WTC11 (cell line): ENCODE data around the gene ZNF521. TPM values are rescaled to one million over a fixed set of nuclear protein-coding genes. Genes with fewer than 3 reads are reported as not detected.

Source experiments
- ATAC-seq: fragments of 200-7000 bp; cut with Tn5 transposase; 2 replicates; pipeline ENCODE4 v1.10.0; 2021; ENCODE audit warnings: mild to moderate bottlenecking, moderate library complexity
- CTCF ChIA-PET: fragments of 300-600 bp; sonication (Branson Sonifier 250); formaldehyde crosslinking; loops from one replicate; lab custom pipeline; 2021; ENCODE audit warnings: antibody characterized with exemption; lab: Charles Lee
- POLR2A ChIA-PET: fragments of 350-600 bp; sonication (Branson Sonifier 250); formaldehyde crosslinking; loops from one replicate; lab custom pipeline; 2021; ENCODE audit warnings: antibody characterized with exemption; lab: Charles Lee
- DNase-seq: peaks from one replicate; pipeline ENCODE4 v3.0.0; 2021; ENCODE audit warnings: low spot score
- H3K27ac Mint-ChIP-seq: 2 replicates; pipeline ENCODE4 v1.8.0; 2021; ENCODE audit warnings: mixed read lengths
- H3K27me3 Mint-ChIP-seq: 2 replicates; pipeline ENCODE4 v1.8.0; 2021; ENCODE audit warnings: low read depth, mild to moderate bottlenecking, moderate library complexity, mixed read lengths
- H3K36me3 Mint-ChIP-seq: 2 replicates; pipeline ENCODE4 v1.8.0; 2021; ENCODE audit warnings: mixed read lengths
- H3K4me1 Mint-ChIP-seq: 2 replicates; pipeline ENCODE4 v1.8.0; 2022; ENCODE audit warnings: mixed read lengths
- H3K4me3 Mint-ChIP-seq: 2 replicates; pipeline ENCODE4 v1.8.0; 2021; ENCODE audit warnings: mild to moderate bottlenecking, moderate library complexity, mixed read lengths
- H3K9me3 Mint-ChIP-seq: 2 replicates; pipeline ENCODE4 v1.8.0; 2021; ENCODE audit warnings: mixed read lengths
- AR ChIP-seq: fragments of 250-450 bp; sonication (Bioruptor Pico); IDR thresholded peaks from 2 replicates; pipeline ENCODE4 v1.9.0; 2021; ENCODE audit warnings: mild to moderate bottlenecking
- ARID4B ChIP-seq: sonication (generic); formaldehyde crosslinking; IDR thresholded peaks from 2 replicates; pipeline ENCODE4 v1.8.0; 2023; ENCODE audit warnings: missing genetic modification reagents, mild to moderate bottlenecking, borderline replicate concordance
- E2F1 ChIP-seq: sonication (generic); formaldehyde crosslinking; IDR thresholded peaks from 2 replicates; pipeline ENCODE4 v1.8.0; 2022; ENCODE audit warnings: mild to moderate bottlenecking, missing genetic modification reagents
- E2F4 ChIP-seq: sonication (generic); formaldehyde crosslinking; IDR thresholded peaks from 2 replicates; pipeline ENCODE4 v1.8.1; 2022; ENCODE audit warnings: low read depth, mild to moderate bottlenecking, moderate library complexity, missing genetic modification reagents, borderline replicate concordance
- E2F5 ChIP-seq: sonication (generic); formaldehyde crosslinking; IDR thresholded peaks from 2 replicates; pipeline ENCODE4 v1.8.1; 2022; ENCODE audit warnings: mild to moderate bottlenecking, moderate library complexity, missing genetic modification reagents
- ESRRA ChIP-seq: sonication (generic); formaldehyde crosslinking; IDR thresholded peaks from 2 replicates; pipeline ENCODE4 v1.8.1; 2022; ENCODE audit warnings: mild to moderate bottlenecking, missing genetic modification reagents, borderline replicate concordance
- FOXJ3 ChIP-seq: sonication (generic); formaldehyde crosslinking; IDR thresholded peaks from 2 replicates; pipeline ENCODE4 v1.9.0; 2021; ENCODE audit warnings: missing genetic modification reagents, mild to moderate bottlenecking, borderline replicate concordance
- GABPB1 ChIP-seq: sonication (generic); formaldehyde crosslinking; IDR thresholded peaks from 2 replicates; pipeline ENCODE4 v1.8.1; 2023; ENCODE audit warnings: mild to moderate bottlenecking, missing genetic modification reagents
- HMGA2 ChIP-seq: fragments of 250-450 bp; sonication (Bioruptor Pico); IDR thresholded peaks from 2 replicates; pipeline ENCODE4 v1.4.0; 2021; ENCODE audit warnings: mild to moderate bottlenecking, moderate library complexity
- JAZF1 ChIP-seq: fragments of 250-450 bp; sonication (Bioruptor Pico); IDR thresholded peaks from 2 replicates; pipeline ENCODE4 v1.9.0; 2021; ENCODE audit warnings: moderate library complexity, mild to moderate bottlenecking, inconsistent platforms
- MXD4 ChIP-seq: fragments of 250-450 bp; sonication (Bioruptor Pico); IDR thresholded peaks from 2 replicates; pipeline ENCODE4 v1.8.0; 2021; ENCODE audit warnings: mild to moderate bottlenecking, moderate library complexity, borderline replicate concordance
- MYBL2 ChIP-seq: sonication (generic); formaldehyde crosslinking; IDR thresholded peaks from 2 replicates; pipeline ENCODE4 v1.8.1; 2023; ENCODE audit warnings: mild to moderate bottlenecking, moderate library complexity, missing genetic modification reagents
- PRDM15 ChIP-seq: sonication (generic); formaldehyde crosslinking; IDR thresholded peaks from 2 replicates; pipeline ENCODE4 v1.8.0; 2022; ENCODE audit warnings: missing genetic modification reagents
- RORB ChIP-seq: fragments of 250-450 bp; sonication (Bioruptor Pico); IDR thresholded peaks from 2 replicates; pipeline ENCODE4 v1.9.0; 2021; ENCODE audit warnings: mild to moderate bottlenecking
- SOX15 ChIP-seq: fragments of 250-450 bp; sonication (Bioruptor Pico); IDR thresholded peaks from 2 replicates; pipeline ENCODE4 v1.9.0; 2021; ENCODE audit warnings: mild to moderate bottlenecking
- SP1 ChIP-seq: sonication (generic); formaldehyde crosslinking; conservative IDR thresholded peaks from 2 replicates; pipeline ENCODE4 v1.8.1; 2022; ENCODE audit warnings: missing genetic modification reagents
- ZBTB21 ChIP-seq: sonication (generic); formaldehyde crosslinking; IDR thresholded peaks from 2 replicates; pipeline ENCODE4 v1.8.1; 2023; ENCODE audit warnings: mild to moderate bottlenecking, missing genetic modification reagents, borderline replicate concordance
- ZNF138 ChIP-seq: sonication (generic); formaldehyde crosslinking; conservative IDR thresholded peaks from 2 replicates; pipeline ENCODE4 v1.8.1; 2022; ENCODE audit warnings: mild to moderate bottlenecking, moderate library complexity, missing genetic modification reagents
- ZNF263 ChIP-seq: sonication (generic); formaldehyde crosslinking; IDR thresholded peaks from 2 replicates; pipeline ENCODE4 v1.8.1; 2022; ENCODE audit warnings: low read depth, mild to moderate bottlenecking, moderate library complexity, missing genetic modification reagents
- ZNF671 ChIP-seq: fragments of 250-450 bp; sonication (Bioruptor Pico); IDR thresholded peaks from 2 replicates; pipeline ENCODE4 v1.8.0; 2021; ENCODE audit warnings: mild to moderate bottlenecking
- total RNA-seq: library from RNA; stranded (reverse); gene quantifications from 3 replicates; pipeline ENCODE4 v1.2.3, GENCODE V29; 2021

ZNF521 gene
- total RNA-seq, 1 experiment from 2014 or later = 15.3 TPM

- TF ChIP-seq E2F1 (CRISPR knock-in tag) (no peak), HMGA2 (CRISPR knock-in tag) (no peak), MXD4 (CRISPR knock-in tag) (no peak), MYBL2 (CRISPR knock-in tag) (no peak), ZNF138 (CRISPR knock-in tag) (no peak), PRDM15 (CRISPR knock-in tag) (no peak), ZNF263 (CRISPR knock-in tag) (no peak)
Measured at GRCh38 chr18:25055076-25055475, 296.9 kb downstream of the ZNF521 start (continued).

GRCh38 chr18:25053466-25053865 is 298.5 kb downstream of the ZNF521 start:
- Mint-ChIP-seq H3K4me1 (no peaks in the 10 kb centered on the region), H3K4me3 (no peak overlapping the region), H3K27me3 (peaks cover 8% of the 10 kb centered on the region; the same call in 1 of the 2 replicates), H3K36me3 (no peaks in the 10 kb centered on the region), H3K9me3 (no peaks in the 10 kb centered on the region), H3K27ac (no peak overlapping the region)
- DNase-seq = no peak
- ChIA-PET POLR2A (no interaction called here), CTCF (no interaction called here)
- ATAC-seq = no peak
- TF ChIP-seq SP1 (no peak), E2F4 (CRISPR knock-in tag) (no peak), JAZF1 (no peak), SOX15 (CRISPR knock-in tag) (no peak), ZBTB21 (CRISPR knock-in tag) (no peak), FOXJ3 (CRISPR knock-in tag) (no peak), ARID4B (CRISPR knock-in tag) (no peak), ESRRA (CRISPR knock-in tag) (no peak), GABPB1 (no peak), E2F5 (CRISPR knock-in tag) (no peak), ZNF671 (CRISPR knock-in tag) (no peak), AR (no peak), RORB (no peak)
